GM12874 (cell line): Measurements from ENCODE around the gene BARX2.

Experiments
- CTCF ChIP-seq: IDR thresholded peaks from 2 replicates; pipeline ENCODE4 v1.5.1; 2011; ENCODE audit warnings: low read depth, mild to moderate bottlenecking, control low read depth, low read length, moderate library complexity; ENCODE audit not compliant: insufficient read depth

BARX2 gene

GRCh38 chr11:129394709-129395108, 19.1 kb downstream of the BARX2 start:
- no peak for TF ChIP-seq CTCF

GRCh38 chr11:129395432-129395831, 19.8 kb downstream of the BARX2 start:
- TF ChIP-seq CTCF, result no peak

GRCh38 chr11:129395883-129396282, 20.2 kb downstream of the BARX2 start:
- no peak for TF ChIP-seq CTCF

- TF ChIP-seq CTCF, result no peak
Measured at GRCh38 chr11:129396454-129396853, 20.8 kb downstream of the BARX2 start.

- TF ChIP-seq CTCF, result no peak
Measured at GRCh38 chr11:129402206-129403171, 26.8 kb downstream of the BARX2 start.

GRCh38 chr11:129404731-129405130, 29.1 kb downstream of the BARX2 start:
- no peak for TF ChIP-seq CTCF

GRCh38 chr11:129408865-129409444, 33.3 kb downstream of the BARX2 start:
- no peak for TF ChIP-seq CTCF
